ENCODE measurements around the gene PLCXD1.

PLCXD1 gene

DNA sequence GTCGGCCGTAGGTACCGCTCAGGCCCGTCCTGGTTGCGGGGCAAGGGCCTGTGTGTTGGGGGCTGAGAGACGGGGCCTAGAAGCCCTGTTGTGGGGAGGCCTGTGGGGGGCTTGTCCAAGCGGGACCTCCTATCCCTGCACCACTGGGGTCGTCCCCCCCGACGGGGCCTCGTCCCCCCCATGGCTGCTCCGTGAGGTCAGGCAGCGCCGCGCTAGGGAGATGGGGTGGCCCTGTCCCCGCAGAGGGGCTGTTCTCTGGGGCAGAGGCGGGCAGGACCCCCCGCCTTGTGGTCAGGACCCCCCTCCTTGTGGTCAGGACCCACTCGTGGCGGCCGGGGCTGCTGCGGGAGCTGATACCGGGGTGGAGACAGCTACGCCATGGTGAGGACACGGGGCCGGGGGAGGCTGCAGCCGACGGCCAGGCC, 49.6 kb downstream of the PLCXD1 start:
- no peak overlapping the region for H3K4me3 ChIP-seq (ENCODE audit: low read length)
- TF ChIP-seq CTCF (conservative IDR thresholded peaks at IDR 0.05; ENCODE audit: low read depth, low read length), result no peak
- DNase-seq (ENCODE audit: low read depth), result no peak

DNA sequence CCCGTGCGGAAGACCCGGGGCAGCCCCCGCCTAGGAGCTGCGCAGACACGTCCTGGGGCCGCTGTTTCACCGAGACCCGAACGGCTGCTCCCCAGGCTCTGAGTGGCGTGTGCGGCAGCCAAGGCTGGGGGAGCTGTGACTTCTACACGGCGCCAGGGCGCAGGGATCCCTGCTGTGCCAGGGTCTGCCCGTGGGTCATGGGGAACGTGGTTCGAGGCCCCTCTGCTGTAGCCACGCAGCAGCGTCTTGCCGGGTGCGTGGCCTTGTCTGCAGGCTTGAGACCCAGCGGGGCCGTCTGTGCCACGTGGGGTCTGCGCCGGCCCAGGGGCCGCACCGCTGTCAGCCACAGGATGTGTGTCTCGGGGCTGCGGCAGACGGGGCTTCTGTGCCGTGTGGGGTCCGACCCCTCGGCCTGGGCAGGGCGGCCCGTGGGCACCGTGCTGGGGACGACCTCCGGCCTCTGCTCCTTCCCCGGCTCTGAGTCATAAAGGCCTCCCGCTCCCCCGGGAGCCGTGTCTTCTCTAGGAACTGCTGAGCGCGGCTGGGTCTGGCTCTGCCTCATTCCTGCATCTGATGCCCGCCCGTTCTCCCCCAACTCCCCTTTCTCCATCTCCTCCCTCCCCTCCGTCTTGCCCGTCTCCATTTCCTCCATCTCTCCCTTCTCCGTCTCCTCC, 50.1 kb downstream of the PLCXD1 start:
- no peak for DNase-seq (ENCODE audit: low read depth)

GRCh38 chrX:331825-332495, 50.8 kb downstream of the PLCXD1 start:
- no peak overlapping the region for H3K4me3 ChIP-seq (ENCODE audit: low read length)
- TF ChIP-seq CTCF (conservative IDR thresholded peaks at IDR 0.05; ENCODE audit: low read depth, low read length), result no peak
- DNase-seq (ENCODE audit: low read depth), result no peak

More for the DNA sequence above, 50.1 kb downstream of the PLCXD1 start:
- no peak overlapping the region for H3K4me3 ChIP-seq (ENCODE audit: low read length)
- no peak for TF ChIP-seq CTCF (conservative IDR thresholded peaks at IDR 0.05; ENCODE audit: low read depth, low read length)

DNA sequence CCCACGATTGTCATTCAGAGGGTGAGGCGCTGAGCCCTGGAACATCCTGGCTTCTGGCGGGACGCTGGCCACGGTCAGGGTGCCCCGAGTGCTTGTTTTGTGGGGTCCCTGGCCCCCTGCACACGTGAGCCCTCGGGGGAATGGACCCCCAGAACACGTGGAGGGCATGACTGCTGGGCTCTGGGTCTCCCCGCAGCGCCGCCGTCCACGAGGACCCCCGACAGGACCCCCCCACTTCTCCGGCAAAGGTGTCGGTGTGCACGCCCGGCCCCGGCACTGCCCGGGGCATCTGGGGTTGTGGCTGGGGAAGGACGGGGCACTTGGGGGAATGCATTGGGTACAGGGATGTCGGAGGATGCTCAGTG, 51.3 kb downstream of the PLCXD1 start:
- H3K4me3 ChIP-seq (ENCODE audit: low read length), result no peak overlapping the region
- DNase-seq (ENCODE audit: low read depth), result no peak
- TF ChIP-seq CTCF (conservative IDR thresholded peaks at IDR 0.05; ENCODE audit: low read depth, low read length), result no peak

GRCh38 chrX:332916-333610, 51.9 kb downstream of the PLCXD1 start:
- TF ChIP-seq CTCF (conservative IDR thresholded peaks at IDR 0.05; ENCODE audit: low read depth, low read length), result no peak
- no peak for DNase-seq (ENCODE audit: low read depth)

GRCh38 chrX:333611-334311, 52.6 kb downstream of the PLCXD1 start:
- H3K4me3 ChIP-seq (ENCODE audit: low read length), result no peak overlapping the region
- TF ChIP-seq CTCF (conservative IDR thresholded peaks at IDR 0.05; ENCODE audit: low read depth, low read length), result no peak
- DNase-seq (ENCODE audit: low read depth), result no peak

More at GRCh38 chrX:332916-333610, 51.9 kb downstream of the PLCXD1 start:
- no peak overlapping the region for H3K4me3 ChIP-seq (ENCODE audit: low read length)

Measured in retinal pigment epithelial cell (primary cell).